Esophagus squamous epithelium (tissue), 5 donors: Measurements from ENCODE around the gene COMMD9. TPM values are rescaled to one million over a fixed set of nuclear protein-coding genes. Genes with fewer than 3 reads are reported as not detected.

Experiments used
- DNase-seq: peaks from one replicate; lab custom pipeline; 2025; lab: John Stamatoyannopoulos, UW
- H3K27ac ChIP-seq, 4 donors: fragments of 200-600 bp; sonication (generic); one replicate each; pipeline ENCODE4 v1.5.1; 2016 to 2019; ENCODE audit warnings: mild to moderate bottlenecking in 1 of 4
- H3K27me3 ChIP-seq, 4 donors: fragments of 200-600 bp; sonication (generic); 1 replicate in 3 of 4; 2 replicates in 1 of 4; pipeline versions ENCODE4 v1.5.1 to v1.6.0; 2017 to 2021; ENCODE audit warnings: antibody characterized with exemption in 1 of 4
- H3K36me3 ChIP-seq, 3 donors: fragments of 200-600 bp; sonication (generic); one replicate each; pipeline ENCODE4 v1.5.1; 2016 to 2019
- H3K4me1 ChIP-seq, 3 donors: fragments of 200-600 bp; sonication (generic); one replicate each; pipeline ENCODE4 v1.5.1; 2017 to 2019
- H3K4me3 ChIP-seq, 4 donors: fragments of 200-600 bp; sonication (generic); 1 replicate in 3 of 4; 2 replicates in 1 of 4; pipeline ENCODE4 v1.5.1; 2016 to 2019; ENCODE audit warnings: mild to moderate bottlenecking in 2 of 4, moderate library complexity in 1 of 4
- H3K9me3 ChIP-seq, 3 donors: fragments of 200-600 bp; sonication (generic); one replicate each; pipeline ENCODE4 v1.5.1; 2016 to 2019
- POLR2A ChIP-seq, 4 donors: fragments of 450-650 bp; IDR thresholded peaks; one replicate each; pipeline ENCODE4 v1.6.1; 2017; ENCODE audit warnings: antibody characterized with exemption in 4 of 4, mild to moderate bottlenecking in 4 of 4, moderate library complexity in 3 of 4
- WGBS, 2 donors: methylation state at CpG; one replicate each; pipeline ENCODE4 v1.1.5; 2018; 5-methylcytosine and 5-hydroxymethylcytosine counted together
- intact Hi-C: fragments of 100-400 bp; cut with DNase I; formaldehyde crosslinking; loops from one replicate; pipeline ENCODE4 v1.15.0; 2022
- total RNA-seq, 4 donors: library from RNA; depleted of rRNA; stranded (reverse); fragments of >200 nt; gene quantifications; one replicate each; pipeline ENCODE4 v1.1.0, GENCODE V29; 2016
- TF ChIP-seq, protein P1 (sequence below), 6 experiments: fragments of 450-650 bp in 4 of 6; fragments of 200-600 bp in 2 of 6; sonication (generic) in 2 of 6; IDR thresholded peaks; one replicate each; pipeline ENCODE4 v1.5.1; 2016 to 2019; ENCODE audit warnings: antibody characterized with exemption in 6 of 6, mild to moderate bottlenecking in 4 of 6, moderate library complexity in 4 of 6
- donor health status: DM: yes; HTN: yes; CAD: no.

The COMMD9 gene
- total RNA-seq, 4 donors from 2014 or later = 25.9 to 37.9 (median 37.1) TPM

DNA sequence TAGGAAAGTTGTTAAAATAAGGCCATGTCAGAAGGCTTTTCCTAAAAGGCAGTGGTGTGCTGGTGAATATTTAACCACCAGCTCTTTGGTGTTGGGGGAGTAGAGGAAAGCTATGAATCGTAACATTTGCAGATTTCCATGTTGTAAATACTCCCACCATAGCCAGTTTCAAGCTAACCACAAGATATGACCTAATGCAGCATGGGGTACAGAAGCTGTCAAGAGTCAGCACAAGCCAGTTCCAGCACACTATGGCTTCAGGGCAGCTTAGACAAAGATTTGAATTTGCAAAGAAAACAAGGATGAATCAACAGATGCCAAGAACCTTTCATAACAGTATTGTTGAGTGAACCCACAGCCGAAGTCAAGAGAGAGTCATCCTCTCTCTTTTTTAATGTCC lies 40.0 kb downstream of the COMMD9 start:
- Histone ChIP-seq H3K36me3 (no peaks in the 10 kb centered on the region), H3K27ac (no peak overlapping the region), H3K4me1 (peaks cover 0 to 12% (median 0%) of the 10 kb centered on the region in 3 donors), H3K9me3 (no peaks in the 10 kb centered on the region), H3K4me3 (no peak overlapping the region), H3K27me3 (no peaks in the 10 kb centered on the region)
- DNase-seq = no peak
- WGBS, 2 donors = 32% methylated on average over 2 of the region's 2 CpGs
- TF ChIP-seq, protein P1, sequence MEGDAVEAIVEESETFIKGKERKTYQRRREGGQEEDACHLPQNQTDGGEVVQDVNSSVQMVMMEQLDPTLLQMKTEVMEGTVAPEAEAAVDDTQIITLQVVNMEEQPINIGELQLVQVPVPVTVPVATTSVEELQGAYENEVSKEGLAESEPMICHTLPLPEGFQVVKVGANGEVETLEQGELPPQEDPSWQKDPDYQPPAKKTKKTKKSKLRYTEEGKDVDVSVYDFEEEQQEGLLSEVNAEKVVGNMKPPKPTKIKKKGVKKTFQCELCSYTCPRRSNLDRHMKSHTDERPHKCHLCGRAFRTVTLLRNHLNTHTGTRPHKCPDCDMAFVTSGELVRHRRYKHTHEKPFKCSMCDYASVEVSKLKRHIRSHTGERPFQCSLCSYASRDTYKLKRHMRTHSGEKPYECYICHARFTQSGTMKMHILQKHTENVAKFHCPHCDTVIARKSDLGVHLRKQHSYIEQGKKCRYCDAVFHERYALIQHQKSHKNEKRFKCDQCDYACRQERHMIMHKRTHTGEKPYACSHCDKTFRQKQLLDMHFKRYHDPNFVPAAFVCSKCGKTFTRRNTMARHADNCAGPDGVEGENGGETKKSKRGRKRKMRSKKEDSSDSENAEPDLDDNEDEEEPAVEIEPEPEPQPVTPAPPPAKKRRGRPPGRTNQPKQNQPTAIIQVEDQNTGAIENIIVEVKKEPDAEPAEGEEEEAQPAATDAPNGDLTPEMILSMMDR (IDR thresholded peaks at IDR 0.05) = no peak
- no peak for TF ChIP-seq POLR2A (IDR thresholded peaks at IDR 0.05)
- intact Hi-C loops = no loop called here

- Histone ChIP-seq H3K27me3 (no peaks in the 10 kb centered on the region), H3K36me3 (no peaks in the 10 kb centered on the region), H3K4me3 (no peak overlapping the region), H3K9me3 (no peaks in the 10 kb centered on the region), H3K27ac (no peak overlapping the region), H3K4me1 (peaks cover 0 to 12% (median 0%) of the 10 kb centered on the region in 3 donors)
- TF ChIP-seq, protein P1 (IDR thresholded peaks at IDR 0.05) = no peak
- TF ChIP-seq POLR2A (IDR thresholded peaks at IDR 0.05) = no peak
- 72 to 78% methylated on average over 4 of the region's 4 CpGs for WGBS, 2 donors
- intact Hi-C loops = no loop called here
- DNase-seq = no peak
Measured at GRCh38 chr11:36248436-36248835, 40.8 kb downstream of the COMMD9 start.

DNA sequence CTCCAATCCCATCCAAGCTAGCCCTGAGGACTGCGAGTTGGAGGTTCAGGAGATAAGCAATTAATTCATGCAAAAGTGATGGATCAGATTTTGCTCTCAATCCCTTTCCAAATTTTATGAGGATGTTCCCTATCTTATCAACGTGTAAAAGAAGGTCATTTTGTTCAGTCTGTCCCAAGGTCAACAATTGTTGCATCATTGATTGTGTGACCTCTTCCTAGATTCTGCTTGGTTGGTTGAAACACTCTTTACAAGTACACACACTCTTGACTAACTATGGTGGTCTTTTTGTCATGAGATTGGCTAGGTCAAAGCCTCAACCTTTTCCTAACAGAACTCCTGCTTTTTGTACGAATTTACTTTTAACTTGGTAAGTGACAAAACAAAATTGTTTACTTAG lies 41.7 kb downstream of the COMMD9 start:
- peaks cover 0 to 12% (median 0%) of the 10 kb centered on the region in 3 donors for H3K4me1 ChIP-seq
- no peak for DNase-seq
- WGBS, 2 donors = 53 to 55% methylated on average over 3 of the region's 3 CpGs
- intact Hi-C loops = no loop called here
- TF ChIP-seq, protein P1 (IDR thresholded peaks at IDR 0.05) = no peak
- TF ChIP-seq POLR2A (IDR thresholded peaks at IDR 0.05) = no peak
- H3K36me3 ChIP-seq = no peaks in the 10 kb centered on the region
- H3K4me3 ChIP-seq = no peak overlapping the region
- H3K27ac ChIP-seq = no peak overlapping the region
- no peaks in the 10 kb centered on the region for H3K27me3 ChIP-seq
- no peaks in the 10 kb centered on the region for H3K9me3 ChIP-seq

GRCh38 chr11:36243641-36244040 lies 45.6 kb downstream of the COMMD9 start:
- no peak for DNase-seq
- no peaks in the 10 kb centered on the region for H3K27me3 ChIP-seq
- 33% methylated on average over 1 of the region's 1 CpG; no CpG with 5 or more reads in 1 of the 2 donors for WGBS, 2 donors
- no peak for TF ChIP-seq POLR2A (IDR thresholded peaks at IDR 0.05)
- TF ChIP-seq, protein P1 (IDR thresholded peaks at IDR 0.05) = no peak
- H3K4me3 ChIP-seq = no peak overlapping the region
- no peak overlapping the region for H3K27ac ChIP-seq
- H3K9me3 ChIP-seq = no peaks in the 10 kb centered on the region
- intact Hi-C loops = no loop called here
- no peaks in the 10 kb centered on the region for H3K36me3 ChIP-seq
- no peaks in the 10 kb centered on the region for H3K4me1 ChIP-seq

DNA sequence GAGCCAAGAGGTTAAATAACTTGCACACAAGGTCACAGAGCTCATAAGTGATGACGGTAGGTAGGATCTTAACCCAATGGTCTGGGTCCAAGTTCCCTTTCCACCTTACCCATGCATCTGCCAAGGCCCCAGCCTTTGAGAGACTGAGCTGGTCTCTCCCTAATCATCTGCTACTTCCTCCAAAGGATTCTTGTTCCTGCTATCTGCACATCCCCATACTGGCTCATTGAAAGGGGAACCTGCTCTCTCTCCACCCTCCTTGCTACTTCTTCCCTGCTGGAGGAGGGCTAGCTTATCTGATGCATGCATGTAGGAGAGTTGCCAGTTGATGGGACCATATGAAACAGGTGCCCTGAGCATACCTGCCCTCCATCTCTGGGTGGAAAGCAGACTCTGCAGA lies 47.7 kb downstream of the COMMD9 start:
- intact Hi-C loops = no loop called here
- TF ChIP-seq, protein P1 (IDR thresholded peaks at IDR 0.05) = no peak
- TF ChIP-seq POLR2A (IDR thresholded peaks at IDR 0.05) = no peak
- H3K36me3 ChIP-seq = no peaks in the 10 kb centered on the region
- no peak overlapping the region for H3K27ac ChIP-seq
- DNase-seq = no peak
- no peak overlapping the region for H3K4me3 ChIP-seq
- no peaks in the 10 kb centered on the region for H3K9me3 ChIP-seq
- 88 to 100% methylated on average over 1 of the region's 1 CpG for WGBS, 2 donors
- no peaks in the 10 kb centered on the region for H3K4me1 ChIP-seq
- no peaks in the 10 kb centered on the region for H3K27me3 ChIP-seq
